ENCODE results near the gene FBXW9.
A peak's percentile ranks its signal among the peaks of the same experiment; 100 is the strongest.
"Not testable (repeated sequence)": the region's sequence is repeated elsewhere in the genome, so short reads cannot be mapped to it uniquely, and the experiment has no call there.

FBXW9 gene

GRCh38 chr19:12715102-12715501, 18.7 kb upstream of the FBXW9 start:
- DNase-seq: no peak

- not testable (repeated sequence) for DNase-seq
Observed at GRCh38 chr19:12713304-12713703, 16.9 kb upstream of the FBXW9 start.

- DNase-seq: not testable (repeated sequence)
Observed at GRCh38 chr19:12712077-12712476, 15.6 kb upstream of the FBXW9 start.

- DNase-seq: no peak
Observed at GRCh38 chr19:12711187-12711586, 14.8 kb upstream of the FBXW9 start.

GRCh38 chr19:12708641-12709040, 12.2 kb upstream of the FBXW9 start:
- DNase-seq: no peak

- DNase-seq: no peak
Observed at GRCh38 chr19:12706332-12706718, 9.9 kb upstream of the FBXW9 start.

- no peak for DNase-seq
Observed at GRCh38 chr19:12705654-12706331, 9.4 kb upstream of the FBXW9 start.

- no peak for DNase-seq
Observed at GRCh38 chr19:12705169-12705568, 8.7 kb upstream of the FBXW9 start.

- no peak for DNase-seq
Observed at GRCh38 chr19:12703046-12703445, 6.6 kb upstream of the FBXW9 start.

- DNase-seq: no peak
Observed at GRCh38 chr19:12701596-12702282, 5.3 kb upstream of the FBXW9 start.

GRCh38 chr19:12698138-12698537, 1.7 kb upstream of the FBXW9 start:
- no peak for DNase-seq

- DNase-seq: not testable (repeated sequence)
Observed at GRCh38 chr19:12697425-12697824, 994 bp upstream of the FBXW9 start.

GRCh38 chr19:12695997-12696365, 450 bp downstream of the FBXW9 start:
- DNase-seq: peak; percentile 14

- no peak for DNase-seq
Observed at GRCh38 chr19:12695514-12695913, 917 bp downstream of the FBXW9 start.

- DNase-seq: no peak
Observed at GRCh38 chr19:12695096-12695495, 1.3 kb downstream of the FBXW9 start.

- DNase-seq: no peak
Observed at GRCh38 chr19:12694641-12695040, 1.8 kb downstream of the FBXW9 start.

- no peak for DNase-seq
Observed at GRCh38 chr19:12692960-12693359, 3.5 kb downstream of the FBXW9 start.

GRCh38 chr19:12689581-12690216, 6.7 kb downstream of the FBXW9 start:
- DNase-seq: no peak

GRCh38 chr19:12689012-12689411, 7.4 kb downstream of the FBXW9 start:
- no peak for DNase-seq

GRCh38 chr19:12687496-12688196, 8.8 kb downstream of the FBXW9 start, which contains the start of gene GNG14:
GNG14 (plus strand) TSS chr19:12687998; CDS start chr19:12688049, 51 bp downstream.
- no peak for DNase-seq

- DNase-seq: no peak
Observed at GRCh38 chr19:12685831-12686230, 10.6 kb downstream of the FBXW9 start.

- peak; percentile 92 for DNase-seq
Observed at GRCh38 chr19:12681074-12681987, 15.1 kb downstream of the FBXW9 start, which contains the start of gene DHPS. DHPS (minus strand) TSS chr19:12681880; CDS start chr19:12681766, 114 bp downstream.

Data from CD4-positive, alpha-beta T cell treated with Interleukin-6 for 4 hours (primary cell).